NCI-H2196 (cell line): ENCODE results near the gene GPS2.
"Not testable (repeated sequence)": the region's sequence is repeated elsewhere in the genome, so short reads cannot be mapped to it uniquely, and the experiment has no call there.

ENCODE experiments used
- DNase-seq: peaks from one replicate; lab custom pipeline; 2025; ENCODE audit not compliant: unreplicated experiment; lab: John Stamatoyannopoulos, UW

Gene GPS2

DNA sequence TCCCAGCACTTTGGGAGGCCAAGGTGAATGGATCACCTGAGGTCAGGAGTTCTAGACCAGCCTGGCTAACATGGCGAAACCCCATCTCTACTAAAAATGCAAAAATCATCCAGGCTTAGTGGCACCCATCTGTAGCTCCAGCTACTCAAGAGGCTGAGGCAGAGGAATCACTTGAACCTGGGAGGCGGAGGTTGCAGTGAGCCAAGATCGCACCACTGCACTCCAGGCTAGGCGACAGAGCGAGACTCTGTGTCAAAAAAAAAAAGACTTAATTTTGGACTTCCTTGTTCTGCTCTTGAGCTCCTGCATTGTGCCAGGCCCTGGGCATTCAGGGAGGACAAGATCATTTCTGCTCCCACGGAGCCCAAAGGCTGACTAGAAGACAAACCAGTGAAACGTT is 22.4 kb upstream of the GPS2 start:
- not testable (repeated sequence) for DNase-seq

DNA sequence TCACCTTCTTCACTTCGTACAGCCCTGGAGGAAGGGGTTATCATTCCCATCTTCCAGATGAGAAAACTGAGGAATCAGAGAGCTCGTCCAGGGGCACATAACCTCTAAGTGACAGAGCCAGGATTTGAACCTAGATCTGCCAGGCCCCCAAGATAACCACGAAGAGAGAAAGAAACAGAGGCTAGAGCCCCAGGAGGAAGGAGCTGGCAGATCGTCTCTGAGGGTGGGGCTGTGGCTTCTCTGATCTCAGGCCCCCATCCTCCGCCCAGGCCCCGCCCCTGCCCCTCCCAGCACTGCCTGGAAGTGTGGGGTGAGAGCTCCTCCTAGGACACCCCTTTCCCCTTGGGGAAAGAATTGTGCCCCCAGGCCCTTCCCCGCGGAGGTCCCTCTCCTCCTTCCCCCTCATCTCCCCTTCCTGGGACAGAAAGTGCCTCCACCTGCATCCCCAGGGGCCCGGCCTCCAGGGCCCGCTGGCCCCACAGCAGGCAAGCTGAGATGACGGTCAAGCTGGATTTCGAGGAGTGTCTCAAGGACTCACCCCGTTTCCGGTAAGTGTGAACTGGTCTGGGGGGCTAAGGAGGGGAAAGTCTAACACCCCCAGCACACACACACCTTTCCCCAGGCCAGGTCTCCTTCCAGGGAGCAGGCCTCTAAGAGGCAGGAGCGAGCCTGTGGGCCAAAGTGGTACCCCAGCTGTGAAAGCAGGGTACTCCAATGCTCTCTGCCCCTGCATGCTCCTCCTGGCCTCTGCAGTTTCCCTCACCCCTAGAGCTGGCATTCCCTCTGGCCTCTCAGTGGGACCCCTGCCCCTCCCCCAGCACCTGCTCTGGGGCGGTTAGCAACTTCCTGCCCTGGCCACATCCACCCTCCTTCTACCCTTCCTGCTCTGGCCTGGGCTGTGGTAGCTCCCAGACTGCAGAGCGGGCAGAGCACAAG is 21.3 kb upstream of the GPS2 start, which contains the start of gene ACAP1:
Gene ACAP1, plus strand, starts transcription at position 290 of the 936 bp plus-strand sequence. Its CDS starts 206 bp downstream, at position 496.
- DNase-seq: no peak

DNA sequence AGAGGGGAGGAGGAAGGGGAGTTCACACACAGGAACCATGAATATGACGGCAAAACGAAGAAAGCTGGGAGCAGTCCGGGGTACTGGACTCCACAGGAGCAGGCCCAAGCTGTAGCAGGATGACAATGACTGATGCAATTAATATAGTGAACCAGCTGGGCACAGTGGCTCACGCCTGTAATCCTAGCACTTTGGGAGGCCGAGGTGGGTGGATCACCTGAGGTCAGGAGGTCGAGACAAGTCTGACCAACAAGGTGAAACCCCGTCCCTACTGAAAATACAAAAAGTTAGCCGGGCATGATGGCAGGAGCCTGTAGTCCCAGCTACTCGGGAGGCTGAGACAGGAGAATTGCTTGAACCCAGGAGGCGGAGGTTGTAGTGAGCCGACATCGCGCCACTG is 20.6 kb upstream of the GPS2 start:
- DNase-seq: not testable (repeated sequence)

DNA sequence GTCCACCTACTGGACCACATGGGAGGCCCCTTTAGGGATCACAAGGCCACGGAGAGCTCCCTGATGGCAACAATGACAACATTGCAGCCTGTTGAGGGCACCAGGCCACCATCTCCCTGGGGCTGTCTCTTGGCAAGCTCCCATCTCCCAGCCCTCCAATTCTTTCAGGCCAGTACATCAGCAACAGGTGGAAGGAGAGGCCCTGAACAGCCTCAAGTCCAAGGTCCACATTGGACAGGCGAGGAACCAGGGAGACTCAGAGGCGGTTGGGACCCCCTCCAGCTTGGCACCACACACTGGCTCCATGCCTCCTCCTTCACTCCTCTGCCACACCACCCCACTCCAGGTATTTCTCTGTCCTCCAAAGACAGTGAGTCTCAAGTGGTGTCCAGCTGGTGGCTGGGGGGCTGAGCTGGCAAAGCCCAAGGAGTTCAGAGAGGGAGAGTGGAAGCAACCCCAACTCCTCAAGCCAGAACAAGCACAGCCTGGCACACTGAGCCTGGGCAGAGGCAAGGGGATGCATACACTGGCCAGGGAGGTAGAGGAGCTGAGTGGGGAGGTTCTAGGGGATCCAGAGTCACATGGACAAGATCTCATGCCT is 19.9 kb upstream of the GPS2 start:
- DNase-seq: no peak

DNA sequence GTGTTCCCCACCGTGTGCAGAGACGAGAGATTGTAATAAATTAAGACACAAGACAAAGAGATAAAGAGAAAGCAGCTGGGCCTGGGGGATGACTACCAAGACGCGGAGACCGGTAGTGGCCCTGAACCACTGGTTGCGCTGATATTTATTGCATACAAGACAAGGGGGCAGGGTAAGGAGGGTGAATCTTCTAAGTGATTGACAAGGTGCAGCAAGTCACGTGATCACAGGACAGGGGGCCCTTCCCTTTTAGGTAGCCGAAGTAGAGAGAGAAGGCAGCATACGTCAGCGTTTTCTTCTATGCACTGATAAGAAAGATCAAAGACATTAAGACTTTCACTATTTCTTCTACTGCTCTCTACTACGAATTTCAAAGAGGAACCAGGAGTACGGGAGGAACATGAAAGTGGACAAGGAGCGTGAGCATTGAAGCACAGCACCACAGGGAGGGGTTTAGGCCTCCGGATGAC is 17.5 kb upstream of the GPS2 start:
- DNase-seq: not testable (repeated sequence)

DNA sequence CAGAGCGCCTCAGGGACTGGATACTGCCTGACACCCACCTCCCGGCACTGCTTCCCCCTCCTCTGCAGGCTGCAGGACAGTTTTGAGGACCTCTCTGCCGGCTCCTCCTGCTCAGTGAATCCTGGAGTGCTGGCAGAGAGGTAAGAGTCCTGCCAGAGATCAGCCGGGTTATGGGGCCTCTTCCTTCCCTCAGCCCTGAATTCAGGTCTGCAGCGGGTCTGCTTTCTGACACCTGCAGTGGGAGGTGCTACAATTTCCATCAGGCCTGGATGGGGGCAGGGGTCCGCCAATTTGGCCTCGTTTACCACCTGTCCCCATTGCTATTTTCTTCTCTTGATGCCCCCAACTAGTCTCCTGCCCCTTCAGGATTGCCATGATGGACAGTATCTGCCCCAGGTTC is 17.0 kb upstream of the GPS2 start:
- DNase-seq: no peak

DNA sequence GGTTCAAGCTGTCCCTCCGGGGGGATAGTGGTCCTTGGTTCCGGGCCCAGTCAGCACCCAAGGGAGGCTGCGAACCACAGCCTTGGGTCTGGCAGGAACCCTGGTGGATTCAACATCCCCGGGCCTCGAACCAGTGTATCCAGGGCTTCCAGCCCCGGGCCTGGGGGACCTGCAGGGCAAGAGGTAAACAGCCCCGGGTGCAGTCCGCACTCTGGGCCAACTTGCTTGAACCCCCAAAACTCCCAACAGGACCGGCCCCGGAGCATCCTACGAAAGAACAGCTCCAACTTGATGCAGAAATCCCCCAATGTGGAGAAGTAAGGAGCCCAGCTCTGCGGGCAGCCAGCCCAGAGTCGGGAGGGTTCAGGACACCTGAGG is 15.5 kb upstream of the GPS2 start:
- no peak for DNase-seq

DNA sequence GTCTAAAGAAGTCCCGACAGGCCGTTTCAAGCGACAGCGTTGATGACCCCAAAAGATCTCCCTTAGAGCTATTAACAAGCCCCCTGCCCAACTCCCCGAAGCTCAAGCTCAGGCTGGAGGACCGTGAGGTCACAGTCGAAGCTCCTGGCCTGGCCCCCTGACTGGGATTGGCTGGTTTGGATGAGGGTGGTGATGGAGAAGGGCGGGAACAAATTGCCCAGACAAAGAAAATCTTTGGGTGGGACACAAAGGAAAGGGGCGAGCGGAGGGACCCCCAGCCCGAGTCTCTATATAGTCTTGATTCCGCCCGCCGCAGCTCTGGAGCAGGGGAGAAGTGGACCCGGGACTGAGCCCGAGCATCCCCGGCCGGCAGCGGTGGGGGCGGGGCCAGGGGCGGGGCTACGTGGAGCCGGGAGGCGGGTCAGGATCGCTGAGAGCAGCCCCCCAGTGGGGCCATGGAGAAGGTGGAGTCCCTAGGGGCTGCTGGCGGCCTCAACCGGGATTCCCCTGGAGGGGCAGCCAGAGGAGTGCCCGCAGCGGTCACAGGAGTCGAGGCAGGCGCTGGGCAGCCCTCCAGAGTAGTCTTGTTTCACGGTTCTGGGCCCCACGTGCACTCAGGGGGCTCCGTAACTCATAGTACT is 15.0 kb upstream of the GPS2 start:
- peak; percentile 64 for DNase-seq

DNA sequence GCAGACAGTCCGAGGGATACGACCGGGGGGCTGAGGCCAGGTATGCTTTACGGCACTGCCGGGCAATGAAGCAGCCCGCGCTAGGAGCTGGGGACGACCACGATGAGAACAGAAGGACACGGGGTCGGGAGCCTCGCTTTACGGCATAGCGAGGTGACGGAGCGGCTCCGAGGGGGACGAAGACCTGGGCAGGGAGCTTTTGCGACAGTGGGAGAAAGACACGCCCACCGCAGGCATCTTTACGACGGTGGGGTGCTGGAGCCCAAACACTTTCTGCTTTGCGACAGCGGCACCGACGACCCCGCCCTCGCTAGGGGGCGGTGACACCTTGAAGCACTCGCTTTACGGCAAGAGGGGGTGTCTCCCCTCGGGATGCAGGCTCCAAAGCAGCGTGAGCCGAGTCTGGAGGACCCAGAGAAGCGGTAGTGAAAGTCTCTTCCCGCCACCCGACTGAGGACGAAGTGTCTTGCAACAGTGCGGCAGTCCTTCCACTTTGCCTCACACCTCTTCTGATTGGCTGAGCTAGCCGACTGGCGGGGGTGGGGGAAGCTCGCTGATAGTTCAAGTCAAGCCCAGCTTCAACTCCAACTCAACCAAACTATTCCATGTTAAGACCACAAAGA is 14.3 kb upstream of the GPS2 start:
- DNase-seq: peak; percentile 90

DNA sequence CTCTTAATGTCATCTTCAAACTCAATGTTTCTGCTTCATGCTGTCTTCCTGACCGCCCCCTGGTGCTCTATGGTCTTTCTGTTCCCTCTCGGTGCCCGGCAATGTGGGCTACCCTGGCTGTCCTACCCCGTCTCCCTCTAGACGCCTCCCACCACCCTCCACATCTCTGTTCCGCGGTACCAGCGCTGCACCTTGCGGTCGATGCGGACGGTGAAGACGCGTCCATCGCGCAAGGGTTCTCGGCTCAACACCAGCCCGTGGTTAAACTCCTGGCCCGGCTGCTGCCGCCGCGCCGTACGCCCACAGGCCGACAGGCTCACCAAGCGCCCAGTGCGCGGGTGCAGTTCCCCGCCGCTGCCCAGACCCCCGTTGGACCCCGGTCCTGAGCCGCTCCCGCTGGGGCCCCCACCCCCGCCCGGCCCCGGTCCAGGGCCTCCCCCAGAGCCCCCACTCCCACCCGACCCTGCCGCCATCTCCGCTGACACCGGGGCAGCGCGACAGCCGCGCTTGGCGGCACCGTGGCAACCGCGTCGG is 13.7 kb upstream of the GPS2 start, which contains the start of gene NEURL4:
Gene NEURL4, minus strand, starts transcription at position 496 of the 534 bp plus-strand sequence. Its CDS starts 23 bp downstream, at position 473.
- DNase-seq: no peak

DNA sequence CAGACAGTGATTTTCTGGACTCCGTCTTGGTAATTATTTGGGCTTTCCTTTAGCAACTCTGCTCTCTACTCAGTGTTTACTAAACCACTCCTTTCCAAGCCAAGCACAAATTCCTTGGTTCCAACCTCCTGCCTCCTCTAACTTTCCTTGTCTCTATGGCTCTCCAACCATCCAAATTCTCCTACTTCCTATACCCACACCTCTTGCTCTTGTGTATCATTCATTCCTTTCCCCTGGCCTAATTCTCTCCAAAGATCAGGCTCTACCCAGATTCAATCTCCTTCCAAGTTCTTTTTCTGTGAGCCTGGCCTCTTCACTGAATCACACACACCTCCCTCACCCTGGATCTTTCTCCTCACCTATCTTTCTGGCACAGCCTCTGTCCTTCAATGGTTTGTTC is 12.8 kb upstream of the GPS2 start:
- no peak for DNase-seq

DNA sequence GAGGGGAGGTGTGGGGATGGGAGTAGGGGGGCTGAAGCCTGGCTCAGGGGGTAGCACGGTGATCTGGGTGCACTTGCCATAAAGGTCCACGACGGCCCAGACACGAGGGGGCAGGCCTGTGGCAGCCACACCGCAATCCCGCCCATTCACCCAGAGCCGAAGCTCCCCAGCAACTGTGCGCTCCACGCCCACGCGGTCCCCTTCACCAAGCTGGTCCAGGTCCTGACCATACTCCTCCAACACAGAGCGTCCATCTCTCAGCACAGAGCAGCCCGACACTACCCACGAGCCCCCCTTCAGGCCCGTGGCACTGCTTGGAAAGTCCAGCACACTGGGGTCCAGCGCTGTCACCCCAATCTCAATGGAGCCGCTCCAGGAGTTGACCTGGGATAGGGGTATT is 12.3 kb upstream of the GPS2 start:
- no peak for DNase-seq

DNA sequence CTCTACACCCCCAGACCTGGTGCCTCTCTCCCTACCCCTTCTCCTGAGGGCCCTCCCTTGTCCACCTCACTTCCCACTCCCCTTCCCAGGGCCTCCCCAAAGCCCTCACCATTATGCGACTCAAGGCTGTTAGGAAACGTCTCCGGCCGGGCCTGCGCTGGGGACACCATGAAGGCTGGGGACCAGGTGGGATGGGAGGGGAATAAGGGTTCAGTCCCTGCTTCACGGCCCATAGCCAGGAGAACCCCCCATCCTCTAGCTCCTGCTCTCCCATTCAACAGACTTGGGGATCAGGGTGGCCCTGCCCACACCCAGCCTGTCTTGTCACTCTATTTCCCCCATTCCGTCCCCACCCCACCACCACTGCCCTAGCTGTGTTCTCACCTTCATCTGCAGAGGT is 11.9 kb upstream of the GPS2 start:
- DNase-seq: no peak

DNA sequence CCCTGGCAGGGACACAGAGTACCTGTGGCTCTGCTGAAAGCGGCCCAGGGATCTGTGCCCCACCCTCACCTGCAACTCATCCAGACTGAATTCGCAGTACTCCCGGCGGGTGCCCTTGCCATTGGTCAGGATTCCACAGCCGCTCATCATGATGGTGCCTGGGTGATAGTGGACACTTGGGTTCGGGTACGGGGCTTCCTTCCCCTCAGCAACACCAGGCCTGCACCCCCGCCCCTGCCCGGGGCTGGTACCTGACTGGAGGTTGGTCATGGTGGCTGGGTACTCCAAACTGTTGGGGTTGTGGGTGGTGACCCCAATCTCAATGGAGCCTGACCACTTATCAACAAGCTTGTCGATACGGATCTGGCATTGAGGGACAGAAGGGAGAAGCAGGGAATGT is 11.0 kb upstream of the GPS2 start:
- no peak for DNase-seq

DNA sequence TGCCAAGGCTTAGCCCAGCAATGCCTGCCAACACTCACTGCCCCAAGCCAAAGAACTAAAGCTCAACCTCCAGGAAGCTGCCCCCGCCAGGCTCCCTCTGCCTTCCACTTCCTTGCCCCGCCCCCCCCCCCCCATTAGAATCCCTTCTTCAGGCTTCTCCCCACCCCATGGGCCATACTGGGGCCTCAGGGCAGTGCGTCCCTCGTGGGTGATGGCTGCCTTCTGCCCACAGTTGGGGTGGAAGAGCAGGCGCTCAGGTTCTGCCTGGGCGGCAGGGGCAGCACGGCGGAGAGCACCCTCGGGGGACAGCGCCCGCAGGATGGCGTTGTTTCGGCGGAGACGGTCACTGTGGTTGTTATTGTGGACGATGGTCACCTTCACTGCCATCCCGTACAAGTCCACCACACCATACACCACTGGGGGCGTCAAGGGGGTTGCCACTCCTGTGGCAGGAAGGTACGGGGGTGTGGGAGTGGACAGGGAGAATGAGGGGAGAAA is 9.9 kb upstream of the GPS2 start:
- DNase-seq: no peak

DNA sequence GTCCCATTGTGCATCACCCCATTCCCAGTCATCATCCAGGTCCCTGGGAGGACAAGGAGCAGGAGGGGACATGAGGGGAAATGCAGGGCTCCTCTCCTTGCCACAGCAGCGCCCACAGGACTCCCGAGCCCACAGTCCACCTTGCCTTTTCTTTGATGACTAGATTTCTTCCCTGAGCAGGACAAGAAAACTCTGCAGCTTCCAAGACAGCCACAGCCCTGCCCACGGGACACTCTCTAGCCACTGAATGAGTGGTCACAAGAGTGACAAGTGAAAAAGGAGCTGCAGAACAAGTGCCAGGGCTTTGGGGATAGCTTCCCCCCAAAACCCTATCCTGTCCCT is 9.2 kb upstream of the GPS2 start:
- DNase-seq: no peak

DNA sequence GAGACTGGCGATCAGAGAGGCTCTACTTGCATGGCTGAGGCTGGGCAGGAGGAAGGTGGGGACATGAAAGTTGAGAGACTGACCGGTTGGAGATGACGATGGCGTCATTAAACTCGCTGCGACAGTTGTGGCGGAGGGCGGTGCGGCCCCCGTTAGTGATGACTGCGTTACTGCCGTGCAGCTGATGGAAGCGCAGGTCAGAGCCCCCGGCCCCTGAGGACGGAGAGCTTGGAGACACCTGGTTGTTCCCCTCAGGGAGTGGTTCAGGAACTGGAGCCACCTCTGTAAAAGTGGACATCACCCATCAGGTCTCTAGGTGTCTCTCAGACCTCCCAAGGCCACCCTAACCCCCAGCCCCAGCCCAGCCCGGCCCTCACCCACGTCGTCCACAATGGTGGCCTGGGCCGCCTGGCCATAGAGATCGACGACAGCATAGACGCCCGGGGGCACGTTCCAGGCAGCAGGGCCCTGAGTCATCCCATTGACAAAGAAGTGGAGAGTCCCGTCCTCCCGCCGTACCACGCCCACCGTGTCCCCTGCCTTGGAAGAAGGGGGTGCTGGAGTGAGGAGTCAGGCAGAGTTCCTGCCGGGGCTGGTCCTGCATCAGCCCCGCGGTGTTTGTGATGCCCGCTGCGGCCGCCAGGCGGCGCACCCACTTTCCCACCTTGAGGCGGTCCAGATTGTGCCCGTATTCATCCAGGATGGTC is 8.7 kb upstream of the GPS2 start:
- DNase-seq: no peak

DNA sequence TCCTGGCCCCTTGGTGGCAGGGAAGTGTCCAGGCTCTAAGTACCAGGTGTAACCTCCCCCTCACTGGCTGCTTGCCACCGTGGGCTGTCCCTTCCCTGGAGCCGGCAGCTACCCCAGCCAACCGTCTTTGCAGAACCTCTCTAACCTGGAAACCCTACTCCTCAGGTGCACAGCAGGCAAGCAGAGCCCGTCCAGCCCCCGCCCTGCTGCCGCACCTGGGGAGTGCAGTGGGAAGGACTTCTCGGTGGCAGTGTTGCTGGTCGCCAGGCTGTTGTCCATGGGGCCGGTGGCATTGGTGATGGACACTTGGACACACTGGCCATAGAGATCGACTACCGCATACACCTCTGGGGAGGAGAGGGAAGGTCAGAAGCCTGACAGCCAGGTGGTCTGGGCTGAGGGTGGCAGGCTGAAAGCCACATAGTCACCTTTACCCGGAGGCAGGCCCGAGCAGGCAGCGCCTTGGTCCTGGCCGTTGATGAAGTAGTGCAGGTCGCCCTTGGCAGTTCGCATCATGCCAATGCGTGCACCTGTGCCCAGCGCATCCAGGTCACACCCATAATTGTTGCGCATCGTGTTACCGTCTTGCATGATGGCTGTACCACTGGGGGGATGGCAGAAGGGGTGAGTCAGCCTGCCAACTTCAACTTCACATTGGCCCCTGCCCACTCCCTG is 7.5 kb upstream of the GPS2 start:
- DNase-seq: peak; percentile 60

DNA sequence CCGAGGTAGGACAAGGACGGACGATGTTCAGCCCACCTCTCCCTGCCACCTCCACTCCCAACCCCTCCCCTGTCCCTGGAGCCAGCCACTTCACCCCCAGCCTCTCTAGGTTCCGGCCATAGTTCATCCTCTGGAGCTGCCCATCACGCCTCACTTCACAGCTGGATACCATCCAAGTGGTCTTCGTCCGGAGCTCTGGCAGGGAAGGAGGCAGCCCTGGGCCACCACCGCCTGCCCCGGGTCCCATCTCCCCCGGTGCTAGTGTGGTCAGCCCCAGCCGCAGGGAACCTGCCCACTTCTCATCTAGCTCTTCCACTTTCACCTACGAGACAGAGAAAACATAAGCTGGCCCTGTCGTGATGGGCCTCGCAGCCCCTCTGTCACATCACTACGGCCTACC is 6.3 kb upstream of the GPS2 start:
- DNase-seq: no peak
